DOHH2 (cell line): Measurements from ENCODE around the gene ZMIZ1.

ENCODE experiments used
- EZH2phosphoT487 ChIP-seq: fragments of 200-600 bp; sonication (generic); IDR thresholded peaks from 2 replicates; pipeline ENCODE4 v1.6.1; 2017; ENCODE audit warnings: borderline replicate concordance, mild to moderate bottlenecking, antibody characterized with exemption, low read length, moderate library complexity, mixed read lengths
- TF ChIP-seq, protein P1 (sequence below): fragments of 200-600 bp; sonication (generic); IDR thresholded peaks from one replicate; pipeline ENCODE4 v1.5.1; 2014; ENCODE audit warnings: antibody characterized with exemption, mild to moderate bottlenecking, low read depth, low read length; ENCODE audit not compliant: poor library complexity, severe bottlenecking

DNA sequence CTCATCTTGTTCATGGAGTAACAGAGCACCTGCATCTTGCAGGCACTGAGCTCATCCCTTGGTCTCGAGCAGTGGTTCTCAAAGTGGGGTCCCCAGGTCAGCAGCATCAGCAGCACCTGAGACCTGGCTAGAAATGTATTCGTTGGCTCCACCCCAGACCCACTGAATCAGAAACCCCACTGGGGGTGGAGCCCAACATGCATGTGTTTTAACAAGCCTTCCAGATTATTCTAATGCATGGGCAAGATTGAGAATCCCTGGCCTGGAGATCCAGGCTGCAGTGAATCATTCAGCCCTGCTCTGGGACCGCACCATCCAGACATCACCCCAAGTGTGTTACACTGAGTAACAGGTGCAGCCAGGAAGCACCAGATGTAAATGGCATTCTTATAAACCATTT lies 193.4 kb downstream of the ZMIZ1 start:
- TF ChIP-seq, protein P1, sequence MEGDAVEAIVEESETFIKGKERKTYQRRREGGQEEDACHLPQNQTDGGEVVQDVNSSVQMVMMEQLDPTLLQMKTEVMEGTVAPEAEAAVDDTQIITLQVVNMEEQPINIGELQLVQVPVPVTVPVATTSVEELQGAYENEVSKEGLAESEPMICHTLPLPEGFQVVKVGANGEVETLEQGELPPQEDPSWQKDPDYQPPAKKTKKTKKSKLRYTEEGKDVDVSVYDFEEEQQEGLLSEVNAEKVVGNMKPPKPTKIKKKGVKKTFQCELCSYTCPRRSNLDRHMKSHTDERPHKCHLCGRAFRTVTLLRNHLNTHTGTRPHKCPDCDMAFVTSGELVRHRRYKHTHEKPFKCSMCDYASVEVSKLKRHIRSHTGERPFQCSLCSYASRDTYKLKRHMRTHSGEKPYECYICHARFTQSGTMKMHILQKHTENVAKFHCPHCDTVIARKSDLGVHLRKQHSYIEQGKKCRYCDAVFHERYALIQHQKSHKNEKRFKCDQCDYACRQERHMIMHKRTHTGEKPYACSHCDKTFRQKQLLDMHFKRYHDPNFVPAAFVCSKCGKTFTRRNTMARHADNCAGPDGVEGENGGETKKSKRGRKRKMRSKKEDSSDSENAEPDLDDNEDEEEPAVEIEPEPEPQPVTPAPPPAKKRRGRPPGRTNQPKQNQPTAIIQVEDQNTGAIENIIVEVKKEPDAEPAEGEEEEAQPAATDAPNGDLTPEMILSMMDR: no peak
- no peak for TF ChIP-seq EZH2phosphoT487
